ENCODE results near the gene MEX3C.

DNA sequence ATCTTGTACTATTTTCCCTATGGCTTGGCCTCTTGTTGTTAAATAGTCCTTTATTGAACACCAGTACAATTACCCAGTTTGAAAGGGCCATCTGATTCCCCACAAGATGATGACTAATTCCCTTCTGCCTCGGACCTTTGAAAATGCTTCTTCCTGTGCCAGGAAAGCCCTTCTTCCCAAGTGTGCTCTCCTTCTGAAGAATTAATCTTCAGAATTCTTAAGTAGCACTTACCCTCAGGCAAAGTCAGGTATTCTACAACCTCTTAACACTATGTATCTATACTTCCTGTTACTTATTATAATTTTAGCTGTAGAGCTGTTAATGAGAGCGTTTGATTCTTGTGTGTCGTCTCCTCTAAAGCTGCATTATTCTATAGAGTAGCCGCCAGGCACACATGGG is 28.6 kb upstream of the MEX3C start:
- TF ChIP-seq, protein P1, sequence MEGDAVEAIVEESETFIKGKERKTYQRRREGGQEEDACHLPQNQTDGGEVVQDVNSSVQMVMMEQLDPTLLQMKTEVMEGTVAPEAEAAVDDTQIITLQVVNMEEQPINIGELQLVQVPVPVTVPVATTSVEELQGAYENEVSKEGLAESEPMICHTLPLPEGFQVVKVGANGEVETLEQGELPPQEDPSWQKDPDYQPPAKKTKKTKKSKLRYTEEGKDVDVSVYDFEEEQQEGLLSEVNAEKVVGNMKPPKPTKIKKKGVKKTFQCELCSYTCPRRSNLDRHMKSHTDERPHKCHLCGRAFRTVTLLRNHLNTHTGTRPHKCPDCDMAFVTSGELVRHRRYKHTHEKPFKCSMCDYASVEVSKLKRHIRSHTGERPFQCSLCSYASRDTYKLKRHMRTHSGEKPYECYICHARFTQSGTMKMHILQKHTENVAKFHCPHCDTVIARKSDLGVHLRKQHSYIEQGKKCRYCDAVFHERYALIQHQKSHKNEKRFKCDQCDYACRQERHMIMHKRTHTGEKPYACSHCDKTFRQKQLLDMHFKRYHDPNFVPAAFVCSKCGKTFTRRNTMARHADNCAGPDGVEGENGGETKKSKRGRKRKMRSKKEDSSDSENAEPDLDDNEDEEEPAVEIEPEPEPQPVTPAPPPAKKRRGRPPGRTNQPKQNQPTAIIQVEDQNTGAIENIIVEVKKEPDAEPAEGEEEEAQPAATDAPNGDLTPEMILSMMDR (IDR thresholded peaks at IDR 0.05) = no peak
- TF ChIP-seq POLR2AphosphoS5 (IDR thresholded peaks at IDR 0.05) (no peak), POLR2A (IDR thresholded peaks at IDR 0.05) (no peak), EP300 (IDR thresholded peaks at IDR 0.05) (no peak)

Measured in stomach (tissue), 4 donors.